SK-N-SH (cell line): Measurements from ENCODE around the gene CST6. TPM values are rescaled to one million over a fixed set of nuclear protein-coding genes. Genes with fewer than 3 reads are reported as not detected.

Source experiments
- CTCF ChIA-PET: fragments of 300-600, 350-600 bp; formaldehyde crosslinking; extraction: SDS; loops from one replicate; lab custom pipeline; 2021; lab: Yijun Ruan, JAX
- POLR2A ChIA-PET: fragments of 350-600 bp; sonication (Branson Sonifier 250); formaldehyde crosslinking; extraction: SDS; loops from one replicate; lab custom pipeline; 2020; ENCODE audit warnings: antibody characterized with exemption, inconsistent platforms; lab: Yijun Ruan, JAX
- DNase-seq: peaks from one replicate; pipeline ENCODE4 v3.0.0; 2012
- H2AFZ ChIP-seq: fragments of 200-600 bp; sonication (generic); 2 replicates; pipeline ENCODE4 v1.8.1; 2016; ENCODE audit warnings: antibody characterized with exemption, mild to moderate bottlenecking, low read depth
- H3F3A ChIP-seq: fragments of 200-600 bp; sonication (generic); replicated peaks from 2 replicates; pipeline ENCODE3; 2016; ENCODE audit warnings: antibody characterized with exemption, mild to moderate bottlenecking; ENCODE audit not compliant: insufficient read depth
- H3K27ac ChIP-seq, 2 experiments: fragments of 200-500 bp in 1 of 2; fragments of 200-600 bp in 1 of 2; sonication (Bioruptor generic) in 1 of 2; sonication (generic), shearing (Covaris generic) in 1 of 2; 2 replicates each; pipeline versions ENCODE4 v1.5.1 to v1.6.1; 2014 to 2016; ENCODE audit warnings: low read depth in 2 of 2, inconsistent platforms in 1 of 2, low read length in 1 of 2, mild to moderate bottlenecking in 1 of 2, mixed read lengths in 1 of 2
- H3K27me3 ChIP-seq: fragments of 200-600 bp; sonication (generic), shearing (Covaris generic); 2 replicates; pipeline ENCODE4 v1.6.1; 2016; ENCODE audit warnings: mixed run types; ENCODE audit not compliant: insufficient read depth
- H3K36me3 ChIP-seq, 2 experiments: fragments of 200-500 bp in 1 of 2; fragments of 200-600 bp in 1 of 2; sonication (Bioruptor generic) in 1 of 2; sonication (generic) in 1 of 2; replicated peaks in 1 of 2; 2 replicates each; pipeline versions ENCODE3 to v1.5.1; 2014 to 2016; ENCODE audit warnings: low read length in 1 of 2, mild to moderate bottlenecking in 1 of 2; ENCODE audit not compliant: insufficient read depth in 2 of 2, control insufficient read depth in 1 of 2
- H3K4me1 ChIP-seq, 2 experiments: fragments of 200-500 bp in 1 of 2; fragments of 200-600 bp in 1 of 2; sonication (Bioruptor generic) in 1 of 2; sonication (generic), shearing (Covaris generic) in 1 of 2; 2 replicates each; pipeline versions ENCODE4 v1.5.1 to v1.6.1; 2014 to 2016; ENCODE audit warnings: low read depth in 1 of 2, low read length in 1 of 2, mixed run types in 1 of 2; ENCODE audit not compliant: insufficient read depth in 2 of 2, control insufficient read depth in 1 of 2
- H3K4me2 ChIP-seq: fragments of 200-600 bp; sonication (generic), shearing (Covaris generic); 2 replicates; pipeline ENCODE4 v1.6.1; 2017; ENCODE audit warnings: mixed run types
- H3K4me3 ChIP-seq, 2 experiments: fragments of 200-500 bp in 1 of 2; fragments of 200-600 bp in 1 of 2; sonication (Bioruptor generic) in 1 of 2; sonication (generic), shearing (Covaris generic) in 1 of 2; 2 replicates each; pipeline versions ENCODE4 v1.5.1 to v1.8.1; 2014 to 2016; ENCODE audit warnings: low read depth in 2 of 2, inconsistent platforms in 1 of 2, low read length in 1 of 2, mild to moderate bottlenecking in 1 of 2, mixed read lengths in 1 of 2, moderate library complexity in 1 of 2
- H3K79me2 ChIP-seq: fragments of 200-600 bp; sonication (generic); 2 replicates; pipeline ENCODE4 v1.8.1; 2017; ENCODE audit warnings: mild to moderate bottlenecking; ENCODE audit not compliant: insufficient read depth
- H3K9ac ChIP-seq: fragments of 200-600 bp; sonication (generic); 2 replicates; pipeline ENCODE4 v1.6.1; 2017; ENCODE audit warnings: mixed run types
- H3K9me2 ChIP-seq: fragments of 200-600 bp; sonication (generic); 2 replicates; pipeline ENCODE4 v1.6.1; 2017; ENCODE audit warnings: mixed run types
- H3K9me3 ChIP-seq: fragments of 200-600 bp; sonication (generic); 2 replicates; pipeline ENCODE4 v1.6.1; 2017; ENCODE audit warnings: mixed run types, mild to moderate bottlenecking, moderate library complexity
- H4K20me1 ChIP-seq: fragments of 200-600 bp; sonication (generic); 2 replicates; pipeline ENCODE4 v1.6.1; 2017; ENCODE audit warnings: mild to moderate bottlenecking, mixed run types; ENCODE audit not compliant: insufficient read depth
- CHD2 ChIP-seq: fragments of 150-350 bp; IDR thresholded peaks from 2 replicates; pipeline ENCODE4 v1.6.1; 2018; ENCODE audit warnings: low read length; ENCODE audit not compliant: partially characterized antibody
- CTCF ChIP-seq: fragments of 200-600 bp; sonication (generic); IDR thresholded peaks from 2 replicates; pipeline ENCODE4 v1.6.1; 2017; ENCODE audit warnings: antibody characterized with exemption, mild to moderate bottlenecking, moderate library complexity
- ELF1 ChIP-seq: IDR thresholded peaks from 2 replicates; pipeline ENCODE4 v1.4.0; 2012
- EZH2phosphoT487 ChIP-seq: fragments of 200-600 bp; sonication (generic); IDR thresholded peaks from 2 replicates; pipeline ENCODE4 v1.6.1; 2017; ENCODE audit warnings: low read depth, mixed run types, mild to moderate bottlenecking, antibody characterized with exemption, moderate library complexity, borderline replicate concordance
- FOSL2 ChIP-seq: IDR thresholded peaks from 2 replicates; pipeline ENCODE4 v1.4.0; 2012; ENCODE audit warnings: low read depth, mild to moderate bottlenecking, moderate library complexity, borderline replicate concordance
- FOXJ3 ChIP-seq: sonication (generic); formaldehyde crosslinking; IDR thresholded peaks from 2 replicates; pipeline ENCODE4 v1.5.1; 2020; ENCODE audit warnings: mild to moderate bottlenecking, missing genetic modification reagents
- GABPA ChIP-seq: IDR thresholded peaks from 2 replicates; pipeline ENCODE4 v1.4.0; 2012; ENCODE audit warnings: low read depth, mild to moderate bottlenecking
- GATA2 ChIP-seq: sonication (generic); formaldehyde crosslinking; IDR thresholded peaks from 2 replicates; pipeline ENCODE4 v1.5.0; 2020; ENCODE audit warnings: mild to moderate bottlenecking, missing genetic modification reagents
- JUND ChIP-seq: IDR thresholded peaks from 2 replicates; pipeline ENCODE4 v1.4.0; 2012
- MEF2A ChIP-seq: IDR thresholded peaks from 2 replicates; pipeline ENCODE4 v1.4.0; 2012; ENCODE audit warnings: low read depth, borderline replicate concordance
- MXI1 ChIP-seq: IDR thresholded peaks from 2 replicates; pipeline ENCODE4 v1.6.1; 2012; ENCODE audit warnings: mild to moderate bottlenecking, low read depth, low read length, improper control_type of control experiment
- NFIC ChIP-seq: IDR thresholded peaks from 2 replicates; pipeline ENCODE4 v1.4.0; 2012; ENCODE audit warnings: borderline replicate concordance
- POLR2AphosphoS5 ChIP-seq: IDR thresholded peaks from 2 replicates; pipeline ENCODE4 v1.6.1; 2012; ENCODE audit warnings: low read depth, low read length
- RAD21 ChIP-seq: IDR thresholded peaks from 2 replicates; pipeline ENCODE4 v1.6.1; 2012; ENCODE audit warnings: mild to moderate bottlenecking, low read length
- RFX5 ChIP-seq: IDR thresholded peaks from 2 replicates; pipeline ENCODE4 v1.6.1; 2012; ENCODE audit warnings: mild to moderate bottlenecking, improper control_type of control experiment, low read length
- RXRA ChIP-seq: IDR thresholded peaks from 2 replicates; pipeline ENCODE4 v1.4.0; 2012; ENCODE audit warnings: low read depth, mild to moderate bottlenecking, borderline replicate concordance
- SMC3 ChIP-seq: IDR thresholded peaks from 2 replicates; pipeline ENCODE4 v1.6.1; 2012; ENCODE audit warnings: low read depth, low read length, improper control_type of control experiment
- TCF12 ChIP-seq: IDR thresholded peaks from 2 replicates; pipeline ENCODE4 v1.4.0; 2012
- USF2 ChIP-seq: fragments of 150-350 bp; IDR thresholded peaks from 2 replicates; pipeline ENCODE4 v1.6.1; 2017; ENCODE audit warnings: antibody characterized with exemption, low read length, low read depth, borderline replicate concordance
- YY1 ChIP-seq: IDR thresholded peaks from 2 replicates; pipeline ENCODE4 v1.4.0; 2012; ENCODE audit warnings: low read depth, mild to moderate bottlenecking
- whole genome bisulfite sequencing: methylation state at CpG from one replicate; pipeline ENCODE4 v1.1.6; 2017; ENCODE audit warnings: low lambda C conversion rate; 5-methylcytosine and 5-hydroxymethylcytosine counted together
- polyA plus RNA-seq, 3 experiments: library from polyadenylated mRNA; depleted of rRNA; stranded (reverse); fragments of >200 nt; gene quantifications; 2 replicates each; pipeline ENCODE4 v1.2.3, GENCODE V29; 2012
- TF ChIP-seq, protein P1 (sequence below): IDR thresholded peaks from 2 replicates; pipeline ENCODE4 v1.4.0; 2012; ENCODE audit warnings: low read depth
- TF ChIP-seq, protein P2 (sequence below): fragments of 150-350 bp; IDR thresholded peaks from 2 replicates; pipeline ENCODE4 v1.6.1; 2016; ENCODE audit warnings: mild to moderate bottlenecking, low read depth, low read length
- TF ChIP-seq, protein P3 (sequence below): IDR thresholded peaks from 2 replicates; pipeline ENCODE4 v1.4.0; 2012; ENCODE audit warnings: low read depth, borderline replicate concordance

The CST6 gene
- polyA plus RNA-seq, 1 of the 3 experiments (the other 2 are of a cell fraction) = 0.90 TPM

- Histone ChIP-seq H3K9me3 (no peaks in the 10 kb centered on the region), H4K20me1 (no peaks in the 10 kb centered on the region), H3K79me2 (no peaks in the 10 kb centered on the region), H3K27me3 (no peaks in the 10 kb centered on the region), H3K4me2 (no peak overlapping the region), H3F3A (no peaks in the 10 kb centered on the region), H3K4me1 (no peaks in the 10 kb centered on the region), H3K9me2 (no peaks in the 10 kb centered on the region), H3K27ac (no peak overlapping the region), H3K36me3 (peaks cover 0 to 3% of the 10 kb centered on the region in 2 experiments), H2AFZ (no peak overlapping the region), H3K4me3 (no peak overlapping the region), H3K9ac (no peak overlapping the region)
- ChIA-PET POLR2A (no interaction called here), CTCF (interaction anchor here (0.9 to 8.8 kb wide), 4 partner anchors 8 to 31 kb away, joined by 3 to 55 read pairs (median 16); partner anchors contain the start of gene CST6)
- 43% methylated on average over 2 of the region's 3 CpGs for WGBS
- no peak for TF ChIP-seq MEF2A
- TF ChIP-seq FOXJ3 (CRISPR knock-in tag) = no peak
- no peak for TF ChIP-seq GATA2 (CRISPR knock-in tag)
- TF ChIP-seq, protein P1, sequence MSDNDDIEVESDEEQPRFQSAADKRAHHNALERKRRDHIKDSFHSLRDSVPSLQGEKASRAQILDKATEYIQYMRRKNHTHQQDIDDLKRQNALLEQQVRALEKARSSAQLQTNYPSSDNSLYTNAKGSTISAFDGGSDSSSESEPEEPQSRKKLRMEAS = no peak
- no peak for TF ChIP-seq GABPA
- no peak for TF ChIP-seq TCF12
- TF ChIP-seq FOSL2 = no peak
- TF ChIP-seq CHD2 = no peak
- TF ChIP-seq RAD21 = no peak
- no peak for TF ChIP-seq EZH2phosphoT487
- TF ChIP-seq, protein P2, sequence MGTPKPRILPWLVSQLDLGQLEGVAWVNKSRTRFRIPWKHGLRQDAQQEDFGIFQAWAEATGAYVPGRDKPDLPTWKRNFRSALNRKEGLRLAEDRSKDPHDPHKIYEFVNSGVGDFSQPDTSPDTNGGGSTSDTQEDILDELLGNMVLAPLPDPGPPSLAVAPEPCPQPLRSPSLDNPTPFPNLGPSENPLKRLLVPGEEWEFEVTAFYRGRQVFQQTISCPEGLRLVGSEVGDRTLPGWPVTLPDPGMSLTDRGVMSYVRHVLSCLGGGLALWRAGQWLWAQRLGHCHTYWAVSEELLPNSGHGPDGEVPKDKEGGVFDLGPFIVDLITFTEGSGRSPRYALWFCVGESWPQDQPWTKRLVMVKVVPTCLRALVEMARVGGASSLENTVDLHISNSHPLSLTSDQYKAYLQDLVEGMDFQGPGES = no peak
- DNase-seq = no peak
Observed at GRCh38 chr11:66037327-66037726, 25.5 kb downstream of the CST6 start.

GRCh38 chr11:66039765-66040164 lies 28.0 kb downstream of the CST6 start:
- H4K20me1 ChIP-seq = no peaks in the 10 kb centered on the region
- H3K4me2 ChIP-seq = no peak overlapping the region
- H2AFZ ChIP-seq = no peak overlapping the region
- CTCF ChIA-PET = interaction anchor here (8.8 kb wide), 1 partner anchor 17 kb away, joined by 55 read pairs; no protein-coding TSS in a partner anchor
- H3K9me2 ChIP-seq = no peaks in the 10 kb centered on the region
- POLR2A ChIA-PET = no interaction called here
- H3K36me3 ChIP-seq = peaks cover 0 to 6% of the 10 kb centered on the region in 2 experiments
- H3F3A ChIP-seq = peaks cover 5% of the 10 kb centered on the region
- DNase-seq = no peak
- no peak overlapping the region for H3K4me3 ChIP-seq
- H3K27ac ChIP-seq = no peak overlapping the region
- no peaks in the 10 kb centered on the region for H3K79me2 ChIP-seq
- H3K9me3 ChIP-seq = no peaks in the 10 kb centered on the region
- H3K27me3 ChIP-seq = no peaks in the 10 kb centered on the region
- 100% methylated on average over 3 of the region's 3 CpGs for WGBS
- no peak overlapping the region for H3K9ac ChIP-seq
- peaks cover 0 to under 1% of the 10 kb centered on the region in 2 experiments; a peak in 1 of 4 replicates for H3K4me1 ChIP-seq
- no peak for TF ChIP-seq ELF1
- TF ChIP-seq EZH2phosphoT487 = no peak
- TF ChIP-seq MXI1 = no peak
- TF ChIP-seq SMC3 = no peak
- no peak for TF ChIP-seq FOSL2
- no peak for TF ChIP-seq TCF12
- no peak for TF ChIP-seq YY1
- TF ChIP-seq GABPA = no peak
- no peak for TF ChIP-seq FOXJ3 (CRISPR knock-in tag)
- no peak for TF ChIP-seq USF2
- TF ChIP-seq NFIC = no peak
- TF ChIP-seq RFX5 = no peak
- TF ChIP-seq, protein P3, sequence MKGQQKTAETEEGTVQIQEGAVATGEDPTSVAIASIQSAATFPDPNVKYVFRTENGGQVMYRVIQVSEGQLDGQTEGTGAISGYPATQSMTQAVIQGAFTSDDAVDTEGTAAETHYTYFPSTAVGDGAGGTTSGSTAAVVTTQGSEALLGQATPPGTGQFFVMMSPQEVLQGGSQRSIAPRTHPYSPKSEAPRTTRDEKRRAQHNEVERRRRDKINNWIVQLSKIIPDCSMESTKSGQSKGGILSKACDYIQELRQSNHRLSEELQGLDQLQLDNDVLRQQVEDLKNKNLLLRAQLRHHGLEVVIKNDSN = no peak
- TF ChIP-seq, protein P1 = no peak
- TF ChIP-seq CHD2 = no peak
- no peak for TF ChIP-seq JUND
- no peak for TF ChIP-seq RXRA
- TF ChIP-seq POLR2AphosphoS5 = no peak
- no peak for TF ChIP-seq CTCF
